WTC11 (cell line): Measurements from ENCODE around the gene MRPS15. TPM values are rescaled to one million over a fixed set of nuclear protein-coding genes. Genes with fewer than 3 reads are reported as not detected.
"Not testable (repeated sequence)": the region's sequence is repeated elsewhere in the genome, so short reads cannot be mapped to it uniquely, and the experiment has no call there.

Experiments used
- ATAC-seq: fragments of 200-7000 bp; cut with Tn5 transposase; 2 replicates; pipeline ENCODE4 v1.10.0; 2021; ENCODE audit warnings: mild to moderate bottlenecking, moderate library complexity
- CTCF ChIA-PET: fragments of 300-600 bp; sonication (Branson Sonifier 250); formaldehyde crosslinking; loops from one replicate; lab custom pipeline; 2021; ENCODE audit warnings: antibody characterized with exemption; lab: Charles Lee
- POLR2A ChIA-PET: fragments of 350-600 bp; sonication (Branson Sonifier 250); formaldehyde crosslinking; loops from one replicate; lab custom pipeline; 2021; ENCODE audit warnings: antibody characterized with exemption; lab: Charles Lee
- DNase-seq: peaks from one replicate; pipeline ENCODE4 v3.0.0; 2021; ENCODE audit warnings: low spot score
- H3K27ac Mint-ChIP-seq: 2 replicates; pipeline ENCODE4 v1.8.0; 2021; ENCODE audit warnings: mixed read lengths
- H3K27me3 Mint-ChIP-seq: 2 replicates; pipeline ENCODE4 v1.8.0; 2021; ENCODE audit warnings: low read depth, mild to moderate bottlenecking, moderate library complexity, mixed read lengths
- H3K36me3 Mint-ChIP-seq: 2 replicates; pipeline ENCODE4 v1.8.0; 2021; ENCODE audit warnings: mixed read lengths
- H3K4me1 Mint-ChIP-seq: 2 replicates; pipeline ENCODE4 v1.8.0; 2022; ENCODE audit warnings: mixed read lengths
- H3K4me3 Mint-ChIP-seq: 2 replicates; pipeline ENCODE4 v1.8.0; 2021; ENCODE audit warnings: mild to moderate bottlenecking, moderate library complexity, mixed read lengths
- H3K9me3 Mint-ChIP-seq: 2 replicates; pipeline ENCODE4 v1.8.0; 2021; ENCODE audit warnings: mixed read lengths
- AR ChIP-seq: fragments of 250-450 bp; sonication (Bioruptor Pico); IDR thresholded peaks from 2 replicates; pipeline ENCODE4 v1.9.0; 2021; ENCODE audit warnings: mild to moderate bottlenecking
- ERG ChIP-seq: fragments of 250-450 bp; sonication (Bioruptor Pico); IDR thresholded peaks from 2 replicates; pipeline ENCODE4 v1.8.0; 2021; ENCODE audit warnings: mild to moderate bottlenecking
- JAZF1 ChIP-seq: fragments of 250-450 bp; sonication (Bioruptor Pico); IDR thresholded peaks from 2 replicates; pipeline ENCODE4 v1.9.0; 2021; ENCODE audit warnings: moderate library complexity, mild to moderate bottlenecking, inconsistent platforms
- MLX ChIP-seq: sonication (generic); formaldehyde crosslinking; IDR thresholded peaks from 2 replicates; pipeline ENCODE4 v1.8.1; 2023; ENCODE audit warnings: mild to moderate bottlenecking, missing genetic modification reagents, moderate library complexity
- ZNF281 ChIP-seq: sonication (generic); formaldehyde crosslinking; IDR thresholded peaks from 2 replicates; pipeline ENCODE4 v1.8.0; 2023; ENCODE audit warnings: mild to moderate bottlenecking, missing genetic modification reagents
- ZNF396 ChIP-seq: fragments of 250-450 bp; sonication (Bioruptor Pico); IDR thresholded peaks from 2 replicates; pipeline ENCODE4 v1.8.0; 2021; ENCODE audit warnings: mild to moderate bottlenecking, moderate library complexity, borderline replicate concordance
- ZNF425 ChIP-seq: fragments of 250-450 bp; sonication (Bioruptor Pico); conservative IDR thresholded peaks from 2 replicates; pipeline ENCODE4 v1.9.0; 2021; ENCODE audit warnings: mild to moderate bottlenecking
- total RNA-seq: library from RNA; stranded (reverse); gene quantifications from 3 replicates; pipeline ENCODE4 v1.2.3, GENCODE V29; 2021
- TF ChIP-seq, protein P1 (sequence below): sonication (generic); formaldehyde crosslinking; IDR thresholded peaks from 2 replicates; pipeline ENCODE4 v1.8.1; 2023; ENCODE audit warnings: mild to moderate bottlenecking, missing genetic modification reagents, moderate library complexity
- TF ChIP-seq, protein P2 (sequence below): sonication (generic); formaldehyde crosslinking; IDR thresholded peaks from 2 replicates; pipeline ENCODE4 v1.8.1; 2023; ENCODE audit warnings: mild to moderate bottlenecking, moderate library complexity, missing genetic modification reagents

MRPS15 gene
- total RNA-seq, 1 experiment from 2014 or later: 113 TPM

- TF ChIP-seq ZNF425: no peak
- no peak for TF ChIP-seq ZNF396 (CRISPR knock-in tag)
Observed at GRCh38 chr1:36480161-36480560, 16.0 kb upstream of the MRPS15 start (continued).

DNA sequence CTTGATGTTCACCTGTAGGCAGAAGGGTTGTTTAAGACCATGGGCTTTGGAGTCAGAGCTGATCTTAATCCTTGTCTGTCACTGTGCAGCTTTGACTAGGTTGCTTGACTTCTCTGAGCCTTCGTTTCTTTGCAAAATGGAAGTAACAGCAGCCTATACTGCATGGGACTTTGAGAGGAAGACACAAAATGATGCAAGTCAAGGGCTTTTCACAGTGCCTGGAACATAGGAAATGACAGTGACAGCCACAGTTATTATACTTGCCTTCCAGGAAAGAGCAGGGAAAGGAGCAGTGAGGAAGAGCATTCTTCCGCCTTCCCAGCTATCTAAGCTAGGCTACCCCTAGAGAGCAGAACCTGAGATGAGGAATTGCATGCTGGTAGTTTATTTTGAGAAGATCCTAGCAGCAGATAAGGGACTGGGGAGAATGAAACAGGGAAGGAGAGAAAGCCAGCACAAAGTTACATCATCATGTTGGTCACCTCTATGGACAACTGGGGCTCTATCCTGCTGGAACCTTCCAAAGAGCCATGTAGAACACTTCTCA lies 15.4 kb upstream of the MRPS15 start:
- H3K9me3 Mint-ChIP-seq: no peaks in the 10 kb centered on the region
- H3K27ac Mint-ChIP-seq: no peak overlapping the region; the same call in 1 of the 2 replicates
- no peak for DNase-seq
- no peaks in the 10 kb centered on the region for H3K36me3 Mint-ChIP-seq
- no peak for ATAC-seq
- H3K4me1 Mint-ChIP-seq: peaks cover 7% of the 10 kb centered on the region
- CTCF ChIA-PET: interaction anchor here (1.0 to 1.3 kb wide), 2 partner anchors 37 to 44 kb away, joined by 3 to 6 read pairs; no protein-coding TSS in a partner anchor
- TF ChIP-seq, protein P1, sequence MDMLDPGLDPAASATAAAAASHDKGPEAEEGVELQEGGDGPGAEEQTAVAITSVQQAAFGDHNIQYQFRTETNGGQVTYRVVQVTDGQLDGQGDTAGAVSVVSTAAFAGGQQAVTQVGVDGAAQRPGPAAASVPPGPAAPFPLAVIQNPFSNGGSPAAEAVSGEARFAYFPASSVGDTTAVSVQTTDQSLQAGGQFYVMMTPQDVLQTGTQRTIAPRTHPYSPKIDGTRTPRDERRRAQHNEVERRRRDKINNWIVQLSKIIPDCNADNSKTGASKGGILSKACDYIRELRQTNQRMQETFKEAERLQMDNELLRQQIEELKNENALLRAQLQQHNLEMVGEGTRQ (CRISPR knock-in tag): no peak
- TF ChIP-seq MLX (CRISPR knock-in tag): no peak
- TF ChIP-seq JAZF1: no peak
- TF ChIP-seq AR (CRISPR knock-in tag): no peak
- no peak for TF ChIP-seq ERG (CRISPR knock-in tag)
- no peak for TF ChIP-seq ZNF281 (CRISPR knock-in tag)
- TF ChIP-seq, protein P2, sequence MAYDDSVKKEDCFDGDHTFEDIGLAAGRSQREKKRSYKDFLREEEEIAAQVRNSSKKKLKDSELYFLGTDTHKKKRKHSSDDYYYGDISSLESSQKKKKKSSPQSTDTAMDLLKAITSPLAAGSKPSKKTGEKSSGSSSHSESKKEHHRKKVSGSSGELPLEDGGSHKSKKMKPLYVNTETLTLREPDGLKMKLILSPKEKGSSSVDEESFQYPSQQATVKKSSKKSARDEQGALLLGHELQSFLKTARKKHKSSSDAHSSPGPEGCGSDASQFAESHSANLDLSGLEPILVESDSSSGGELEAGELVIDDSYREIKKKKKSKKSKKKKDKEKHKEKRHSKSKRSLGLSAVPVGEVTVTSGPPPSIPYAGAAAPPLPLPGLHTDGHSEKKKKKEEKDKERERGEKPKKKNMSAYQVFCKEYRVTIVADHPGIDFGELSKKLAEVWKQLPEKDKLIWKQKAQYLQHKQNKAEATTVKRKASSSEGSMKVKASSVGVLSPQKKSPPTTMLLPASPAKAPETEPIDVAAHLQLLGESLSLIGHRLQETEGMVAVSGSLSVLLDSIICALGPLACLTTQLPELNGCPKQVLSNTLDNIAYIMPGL: no peak
- POLR2A ChIA-PET: interaction anchor here (1.0 kb wide), 1 partner anchor 15 kb away, joined by 3 read pairs; the partner anchor contains the start of gene MRPS15
- H3K4me3 Mint-ChIP-seq: no peak overlapping the region
- H3K27me3 Mint-ChIP-seq: peaks cover 13% of the 10 kb centered on the region

DNA sequence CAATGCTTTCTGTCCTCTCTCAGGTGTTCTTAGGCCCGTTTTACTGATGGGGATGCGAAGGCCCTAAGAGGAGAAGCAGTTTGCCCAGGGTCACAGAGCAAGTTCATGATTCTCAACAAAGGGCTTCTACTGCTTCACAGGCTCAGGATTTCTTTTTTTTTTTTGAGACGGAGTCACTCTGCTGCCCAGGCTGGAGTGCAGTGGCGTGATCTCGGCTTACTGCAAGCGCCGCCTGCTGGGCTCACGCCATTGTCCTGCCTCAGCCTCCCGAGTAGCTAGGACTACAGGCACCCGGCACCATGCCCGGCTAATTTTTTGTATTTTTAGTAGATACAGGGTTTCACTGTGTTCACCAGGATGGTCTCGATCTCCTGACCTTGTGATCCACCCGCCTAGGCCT lies 13.4 kb upstream of the MRPS15 start:
- H3K36me3 Mint-ChIP-seq: not testable (repeated sequence)

More for the DNA sequence above, 13.4 kb upstream of the MRPS15 start:
- H3K4me1 Mint-ChIP-seq, H3K27ac Mint-ChIP-seq, H3K4me3 Mint-ChIP-seq, POLR2A ChIA-PET, DNase-seq, H3K9me3 Mint-ChIP-seq: not testable (repeated sequence)
- CTCF ChIA-PET: interaction anchor here (0.6 kb wide), 1 partner anchor 72 kb away, joined by 3 read pairs; no protein-coding TSS in a partner anchor
- ATAC-seq: 0 out of 2 replicates have a peak, but pooled peaks have one; percentile 23
- peaks cover 17% of the 10 kb centered on the region for H3K27me3 Mint-ChIP-seq
